Liver (tissue), 9 donors: ENCODE measurements around the gene GNAI3. TPM values are rescaled to one million over a fixed set of nuclear protein-coding genes. Genes with fewer than 3 reads are reported as not detected.
A peak's percentile ranks its signal among the peaks of the same experiment; 100 is the strongest.

Experiments
- DNase-seq: peaks from one replicate; pipeline ENCODE4 v3.0.0-alpha.2; 2017; ENCODE audit warnings: low spot score
- H3K27ac ChIP-seq, 2 donors: one replicate each; pipeline ENCODE4 v1.7.0; 2013; ENCODE audit warnings: inconsistent platforms in 2 of 2, low read length in 2 of 2, control low read depth in 1 of 2, low read depth in 1 of 2, mild to moderate bottlenecking in 1 of 2
- H3K27me3 ChIP-seq, 4 donors: one replicate each; pipeline versions ENCODE4 v1.6.1 to v1.7.0; 2013; ENCODE audit warnings: low read length in 3 of 4, inconsistent platforms in 1 of 4, mild to moderate bottlenecking in 1 of 4, moderate library complexity in 1 of 4; ENCODE audit not compliant: control insufficient read depth in 4 of 4, insufficient read depth in 4 of 4
- H3K36me3 ChIP-seq, 4 donors: one replicate each; pipeline versions ENCODE4 v1.6.1 to v1.7.0; 2013; ENCODE audit warnings: low read length in 3 of 4, mild to moderate bottlenecking in 3 of 4, low read depth in 1 of 4, moderate library complexity in 1 of 4; ENCODE audit not compliant: control insufficient read depth in 4 of 4, insufficient read depth in 3 of 4
- H3K4me1 ChIP-seq, 4 donors: one replicate each; pipeline versions ENCODE4 v1.6.1 to v1.7.0; 2013; ENCODE audit warnings: low read length in 3 of 4, mild to moderate bottlenecking in 3 of 4, moderate library complexity in 1 of 4; ENCODE audit not compliant: control insufficient read depth in 4 of 4, insufficient read depth in 4 of 4
- H3K4me3 ChIP-seq, 3 donors: one replicate each; pipeline versions ENCODE4 v1.6.1 to v1.7.0; 2013; ENCODE audit warnings: low read length in 3 of 3, control low read depth in 1 of 3, low read depth in 1 of 3, mild to moderate bottlenecking in 1 of 3
- H3K9ac ChIP-seq, 2 donors: one replicate each; pipeline ENCODE4 v1.7.0; 2013; ENCODE audit warnings: low read length in 2 of 2, mild to moderate bottlenecking in 2 of 2, moderate library complexity in 2 of 2, control low read depth in 1 of 2, low read depth in 1 of 2
- H3K9me3 ChIP-seq, 4 donors: one replicate each; pipeline versions ENCODE4 v1.6.1 to v1.7.0; 2013; ENCODE audit warnings: low read length in 3 of 4; ENCODE audit not compliant: control insufficient read depth in 4 of 4
- CTCF ChIP-seq: fragments of 150-350 bp; IDR thresholded peaks from 2 replicates; pipeline ENCODE4 v1.5.1; 2017; ENCODE audit warnings: improper control_type of control experiment, low read depth, low read length; ENCODE audit not compliant: missing input control
- FOXA2 ChIP-seq: IDR thresholded peaks from 2 replicates; pipeline ENCODE4 v1.6.1; 2016; ENCODE audit warnings: antibody characterized with exemption
- GABPA ChIP-seq, 2 donors: IDR thresholded peaks in 1 of 2; conservative IDR thresholded peaks in 1 of 2; 2 replicates each; pipeline ENCODE4 v1.6.1; 2016; ENCODE audit warnings: antibody characterized with exemption in 2 of 2, mild to moderate bottlenecking in 1 of 2, moderate library complexity in 1 of 2
- HNF4A ChIP-seq, 2 donors: conservative IDR thresholded peaks; 2 replicates each; pipeline ENCODE4 v1.6.1; 2016; ENCODE audit warnings: antibody characterized with exemption in 2 of 2, mild to moderate bottlenecking in 2 of 2
- HNF4G ChIP-seq: IDR thresholded peaks from 2 replicates; pipeline ENCODE4 v1.6.1; 2016; ENCODE audit warnings: antibody characterized with exemption
- JUND ChIP-seq, 2 donors: IDR thresholded peaks; 2 replicates each; pipeline ENCODE4 v1.6.1; 2016; ENCODE audit warnings: antibody characterized with exemption in 2 of 2
- RAD21 ChIP-seq, 2 donors: IDR thresholded peaks; 2 replicates each; pipeline ENCODE4 v1.6.1; 2016; ENCODE audit warnings: antibody characterized with exemption in 2 of 2, mild to moderate bottlenecking in 2 of 2
- REST ChIP-seq: IDR thresholded peaks from 2 replicates; pipeline ENCODE4 v1.6.1; 2016; ENCODE audit warnings: antibody characterized with exemption, mild to moderate bottlenecking
- RXRA ChIP-seq, 2 donors: IDR thresholded peaks; 2 replicates each; pipeline ENCODE4 v1.6.1; 2017 to 2018; ENCODE audit warnings: antibody characterized with exemption in 2 of 2, mild to moderate bottlenecking in 1 of 2
- WGBS: extraction: QIAGEN DNeasy Blood & Tissue Kit; methylation state at CpG from one replicate; pipeline ENCODE4 v1.1.7; 2013; 5-methylcytosine and 5-hydroxymethylcytosine counted together
- polyA plus RNA-seq, 2 donors: library from polyadenylated mRNA; stranded (reverse) in 1 of 2; unstranded in 1 of 2; fragments of 200-250 nt in 1 of 2; fragments of >200 nt in 1 of 2; fragmentation: Nextera tagmentation in 1 of 2; extraction: Ambion mirVana in 1 of 2; gene quantifications; one replicate each; pipeline versions ENCODE4 v1.2.1 to v1.2.3, GENCODE V29; 2013 to 2015
- total RNA-seq, 2 donors: library from RNA; depleted of rRNA; stranded (reverse); fragments of >200 nt; gene quantifications; one replicate each; pipeline ENCODE4 v1.2.3, GENCODE V29; 2014
- donor health status: healthy.
- donor health status: healthy.
- donor health status: healthy.
- donor health status: healthy.
- donor health status: healthy.

GNAI3 gene
- total and polyA plus RNA-seq, 4 donors, result 1.9 to 6.5 (median 4.3) TPM

DNA sequence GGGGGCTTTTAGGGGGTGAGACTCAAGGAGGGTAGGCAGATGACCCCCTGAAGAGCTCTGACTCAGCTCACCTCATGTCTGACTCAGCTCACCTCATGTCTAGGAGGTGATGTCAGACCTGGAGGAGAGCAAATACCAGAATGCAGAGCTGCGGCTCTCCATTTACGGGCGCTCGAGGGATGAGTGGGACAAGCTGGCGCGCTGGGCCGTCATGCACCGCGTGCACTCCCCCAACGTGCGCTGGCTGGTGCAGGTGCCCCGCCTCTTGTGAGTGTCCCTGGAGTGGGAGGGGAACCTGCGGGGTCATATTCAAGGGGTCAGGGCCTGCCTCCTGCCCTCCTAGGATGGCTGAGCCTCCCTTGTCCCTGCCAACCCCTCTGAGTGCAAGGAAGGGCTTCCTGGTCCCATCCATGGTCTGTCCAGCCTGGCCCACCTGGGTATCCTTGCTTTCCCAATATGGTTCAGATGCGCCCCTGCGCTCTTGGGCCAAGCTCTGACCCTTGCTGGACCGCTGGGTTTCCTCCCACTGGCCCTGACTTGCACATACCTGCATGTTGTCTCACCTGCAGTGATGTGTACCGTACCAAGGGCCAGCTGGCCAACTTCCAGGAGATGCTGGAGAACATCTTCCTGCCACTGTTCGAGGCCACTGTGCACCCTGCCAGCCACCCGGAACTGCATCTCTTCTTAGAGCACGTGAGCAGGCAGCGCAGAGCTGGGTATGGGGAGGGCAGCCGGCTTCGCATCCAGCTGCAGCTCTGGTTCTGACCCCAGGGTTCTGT, 80.3 kb downstream of the GNAI3 start:
- DNase-seq, result no peak
- 86% methylated on average over 23 of the region's 23 CpGs for WGBS
- no peaks in the 10 kb centered on the region for H3K9me3 ChIP-seq
- TF ChIP-seq JUND (IDR thresholded peaks at IDR 0.05) (no peak), RXRA (IDR thresholded peaks at IDR 0.05) (no peak), RAD21 (IDR thresholded peaks at IDR 0.05) (no peak)
- no peaks in the 10 kb centered on the region for H3K27me3 ChIP-seq
- H3K4me1 ChIP-seq, result peaks cover 0 to 7% (median 3%) of the 10 kb centered on the region in 4 donors
- no peak overlapping the region for H3K4me3 ChIP-seq
- no peak overlapping the region for H3K9ac ChIP-seq
- peaks cover 15 to 61% (median 26%) of the 10 kb centered on the region in 4 donors for H3K36me3 ChIP-seq
- no peak overlapping the region for H3K27ac ChIP-seq

DNA sequence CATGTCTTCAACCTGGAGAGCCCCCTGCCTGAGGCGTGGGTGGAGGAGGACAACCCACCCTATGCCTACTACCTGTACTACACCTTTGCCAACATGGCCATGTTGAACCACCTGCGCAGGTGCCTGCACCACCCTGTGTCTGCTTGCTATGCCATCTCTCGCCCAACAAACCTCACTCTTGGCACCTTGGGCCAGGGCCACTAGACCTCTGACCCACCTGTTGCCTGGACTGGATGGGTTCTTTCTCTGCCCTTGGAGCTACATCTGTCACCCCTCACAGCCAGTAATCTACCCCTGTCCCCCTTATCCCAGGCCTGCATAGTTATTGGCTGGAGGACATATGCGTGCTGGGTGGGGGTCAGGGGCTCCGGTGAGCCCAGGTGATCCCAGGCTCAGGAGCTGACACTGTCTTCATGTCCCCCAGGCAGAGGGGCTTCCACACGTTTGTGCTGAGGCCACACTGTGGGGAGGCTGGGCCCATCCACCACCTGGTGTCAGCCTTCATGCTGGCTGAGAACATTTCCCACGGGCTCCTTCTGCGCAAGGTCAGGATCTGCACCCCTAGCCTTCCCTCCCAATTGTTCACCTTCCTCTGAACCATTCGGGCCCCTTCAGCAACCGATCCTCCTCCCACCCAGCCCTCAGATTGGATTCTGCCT, 81.1 kb downstream of the GNAI3 start:
- no peak for TF ChIP-seq GABPA (IDR thresholded peaks at IDR 0.05 in 1 of 2, conservative IDR thresholded peaks at IDR 0.05 in 1 of 2)
- TF ChIP-seq JUND (IDR thresholded peaks at IDR 0.05), result no peak
- TF ChIP-seq REST, result no peak
- no peak for TF ChIP-seq HNF4A (conservative IDR thresholded peaks at IDR 0.05)
- Histone ChIP-seq H3K4me1 (peaks cover 0 to under 1% (median 0%) of the 10 kb centered on the region in 4 donors), H3K4me3 (no peak overlapping the region), H3K9ac (no peak overlapping the region), H3K36me3 (peaks cover 15 to 61% (median 26%) of the 10 kb centered on the region in 4 donors), H3K27ac (no peak overlapping the region), H3K27me3 (no peaks in the 10 kb centered on the region), H3K9me3 (no peaks in the 10 kb centered on the region)
- DNase-seq, result no peak
- 88% methylated on average over 10 of the region's 10 CpGs for WGBS

GRCh38 chr1:109630081-109630897, 81.9 kb downstream of the GNAI3 start:
- WGBS, result 82% methylated on average over 30 of the region's 30 CpGs
- H3K27me3 ChIP-seq, result no peaks in the 10 kb centered on the region

More at GRCh38 chr1:109630081-109630897, 81.9 kb downstream of the GNAI3 start:
- no peak for DNase-seq
- Histone ChIP-seq H3K36me3 (peaks cover 15 to 61% (median 26%) of the 10 kb centered on the region in 4 donors), H3K27ac (no peak overlapping the region), H3K4me1 (no peaks in the 10 kb centered on the region), H3K9me3 (no peaks in the 10 kb centered on the region), H3K4me3 (no peak overlapping the region), H3K9ac (no peak overlapping the region)
- TF ChIP-seq FOXA2 (no peak), CTCF (peak; percentile 9), RAD21 (IDR thresholded peaks at IDR 0.05) (no peak), HNF4G (no peak), GABPA (IDR thresholded peaks at IDR 0.05 in 1 of 2, conservative IDR thresholded peaks at IDR 0.05 in 1 of 2) (no peak)
